B cell (primary cell): Measurements from ENCODE around the gene RNF227. TPM values are rescaled to one million over a fixed set of nuclear protein-coding genes. Genes with fewer than 3 reads are reported as not detected.

Experiments used
- ATAC-seq: fragments of 200-7000 bp; cut with Tn5 transposase; one replicate; pipeline ENCODE4 v1.10.0; 2021; ENCODE audit warnings: low read depth, mild to moderate bottlenecking, moderate number of reproducible peaks, moderate library complexity
- CTCF ChIA-PET: fragments of 350-600 bp; sonication (Branson Sonifier 250); formaldehyde crosslinking; loops from one replicate; lab custom pipeline; 2021; ENCODE audit warnings: antibody characterized with exemption, inconsistent platforms; lab: Charles Lee
- POLR2A ChIA-PET: fragments of 350-600 bp; sonication (Branson Sonifier 250); formaldehyde crosslinking; loops from one replicate; lab custom pipeline; 2021; ENCODE audit warnings: antibody characterized with exemption; lab: Charles Lee
- DNase-seq: peaks from one replicate; pipeline ENCODE4 v3.0.0; 2013
- H2AFZ ChIP-seq: 2 replicates; pipeline ENCODE4 v1.6.1; 2012; ENCODE audit warnings: mild to moderate bottlenecking, low read depth, low read length; ENCODE audit not compliant: insufficient read depth, poor library complexity, severe bottlenecking
- H3K27ac ChIP-seq, 2 donors: 1 replicate in 1 of 2; 2 replicates in 1 of 2; pipeline ENCODE4 v1.5.1; 2012 to 2013; ENCODE audit warnings: low read length in 2 of 2, mild to moderate bottlenecking in 2 of 2, moderate library complexity in 1 of 2
- H3K27me3 ChIP-seq, 4 experiments: fragments of 200-600 bp in 1 of 4; sonication (generic) in 1 of 4; replicated peaks in 1 of 4; 1 replicate in 2 of 4; 2 replicates in 2 of 4; pipeline versions ENCODE4 v1.6.1 to v1.7.0; 2013 to 2016; ENCODE audit warnings: low read length in 3 of 4, mild to moderate bottlenecking in 2 of 4, mixed read lengths in 1 of 4, moderate library complexity in 1 of 4; ENCODE audit not compliant: insufficient read depth in 4 of 4, control insufficient read depth in 3 of 4; ENCODE audit errors: control extremely low read depth in 1 of 4
- H3K36me3 ChIP-seq, 2 experiments: replicated peaks in 1 of 2; 1 replicate in 1 of 2; 2 replicates in 1 of 2; pipeline versions ENCODE4 v1.6.1 to v1.7.1; 2013; ENCODE audit warnings: low read length in 1 of 2; ENCODE audit not compliant: insufficient read depth in 2 of 2, control insufficient read depth in 1 of 2; ENCODE audit errors: control extremely low read depth in 1 of 2, extremely low read depth in 1 of 2
- H3K4me1 ChIP-seq, 2 donors: fragments of 200-600 bp in 1 of 2; sonication (generic) in 1 of 2; 1 replicate in 1 of 2; 2 replicates in 1 of 2; pipeline versions ENCODE4 v1.5.1 to v1.6.1; 2013 to 2017; ENCODE audit warnings: low read length in 2 of 2; ENCODE audit not compliant: control insufficient read depth in 2 of 2, insufficient read depth in 2 of 2
- H3K4me2 ChIP-seq: replicated peaks from 2 replicates; pipeline ENCODE3; 2012; ENCODE audit warnings: mild to moderate bottlenecking, low read depth, low read length; ENCODE audit not compliant: poor library complexity, severe bottlenecking
- H3K4me3 ChIP-seq, 5 experiments: fragments of 200-600 bp in 1 of 5; sonication (generic) in 1 of 5; 1 replicate in 3 of 5; 2 replicates in 2 of 5; pipeline versions ENCODE4 v1.5.1 to v1.7.0; 2011 to 2016; ENCODE audit warnings: low read length in 4 of 5, mild to moderate bottlenecking in 4 of 5, low read depth in 2 of 5, control low read depth in 1 of 5, moderate library complexity in 1 of 5; ENCODE audit not compliant: insufficient read depth in 1 of 5; ENCODE audit errors: control extremely low read depth in 1 of 5, extremely low read depth in 1 of 5
- H3K79me2 ChIP-seq: fragments of 200-600 bp; sonication (generic); one replicate; pipeline ENCODE4 v1.6.0; 2016; ENCODE audit warnings: low read length; ENCODE audit not compliant: control insufficient read depth, insufficient read depth
- H3K9ac ChIP-seq: fragments of 200-600 bp; sonication (generic); 2 replicates; pipeline ENCODE4 v1.6.1; 2017; ENCODE audit warnings: mild to moderate bottlenecking, low read length, moderate library complexity
- H3K9me3 ChIP-seq, 3 donors: one replicate each; pipeline versions ENCODE4 v1.6.1 to v1.7.1; 2013; ENCODE audit warnings: low read length in 2 of 3; ENCODE audit not compliant: control insufficient read depth in 2 of 3, insufficient read depth in 1 of 3; ENCODE audit errors: control extremely low read depth in 1 of 3
- H4K20me1 ChIP-seq: 2 replicates; pipeline ENCODE4 v1.6.0; 2012; ENCODE audit warnings: mild to moderate bottlenecking, low read length; ENCODE audit not compliant: insufficient read depth, control insufficient read depth, poor library complexity, severe bottlenecking
- H3K27ac Mint-ChIP-seq: one replicate; pipeline ENCODE4 v1.8.0; 2021; ENCODE audit warnings: mixed read lengths
- H3K27me3 Mint-ChIP-seq: one replicate; pipeline ENCODE4 v1.8.0; 2021; ENCODE audit warnings: mixed read lengths
- H3K4me1 Mint-ChIP-seq: one replicate; pipeline ENCODE4 v1.8.0; 2021; ENCODE audit warnings: mixed read lengths
- H3K4me3 Mint-ChIP-seq: one replicate; pipeline ENCODE4 v1.8.0; 2021; ENCODE audit warnings: mixed read lengths
- H3K9me3 Mint-ChIP-seq: one replicate; pipeline ENCODE4 v1.8.0; 2022; ENCODE audit warnings: mixed read lengths; ENCODE audit not compliant: insufficient read depth
- EZH2 ChIP-seq: IDR thresholded peaks from 2 replicates; pipeline ENCODE4 v1.6.1; 2012; ENCODE audit warnings: borderline replicate concordance, low read depth, mild to moderate bottlenecking, moderate library complexity, low read length; ENCODE audit not compliant: insufficient read depth, poor library complexity, severe bottlenecking
- WGBS: methylation state at CpG from one replicate; pipeline ENCODE4 v1.1.5; 2013; ENCODE audit warnings: missing lambda C conversion rate; ENCODE audit not compliant: insufficient coverage; 5-methylcytosine and 5-hydroxymethylcytosine counted together
- intact Hi-C: fragments of 100-400 bp; cut with micrococcal nuclease; formaldehyde crosslinking; loops from one replicate; pipeline ENCODE4 v1.10.0; 2022
- polyA plus RNA-seq: library from polyadenylated mRNA; depleted of rRNA; stranded (reverse); fragments of >200 nt; gene quantifications from 2 replicates; pipeline ENCODE4 v1.2.3, GENCODE V29; 2012
- total RNA-seq, 2 donors: library from RNA; stranded (reverse); fragments of 120-200 nt in 1 of 2; gene quantifications; 1 replicate in 1 of 2; 2 replicates in 1 of 2; pipeline versions ENCODE4 v1.2.3 to v1.2.4, GENCODE V29; 2013 to 2022
- TF ChIP-seq, protein P1 (sequence below): fragments of 200-600 bp; IDR thresholded peaks from one replicate; pipeline ENCODE4 v1.8.0; 2022; ENCODE audit warnings: antibody characterized with exemption, mild to moderate bottlenecking

RNF227 gene
- total and polyA plus RNA-seq, 2 donors (not counting 1 experiment from before 2014, with no cell fraction given) = 3.8 to 11.8 TPM

DNA sequence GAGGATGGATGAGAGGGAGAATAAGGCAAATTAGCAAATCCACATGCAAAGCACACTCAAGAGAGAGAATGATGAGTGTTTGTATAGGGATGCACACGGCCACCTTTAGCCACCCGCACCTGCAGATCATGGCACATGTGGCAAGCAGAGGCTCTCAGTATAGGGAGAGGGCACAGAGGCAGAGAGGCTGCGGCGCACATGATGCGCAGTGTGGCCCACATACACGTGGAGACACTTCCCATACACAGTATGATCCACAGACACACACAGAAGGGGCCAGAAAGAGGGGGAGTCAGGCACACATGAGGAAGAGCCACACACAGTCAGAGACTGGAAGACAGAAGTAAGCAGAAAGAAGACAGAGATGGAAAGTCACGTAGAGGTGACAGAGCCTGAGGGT is 34.0 kb downstream of the RNF227 start:
- Histone ChIP-seq H4K20me1 (no peaks in the 10 kb centered on the region), H3K36me3 (no peaks in the 10 kb centered on the region), H2AFZ (peak overlapping the region; percentile 1), H3K79me2 (peaks cover 20% of the 10 kb centered on the region), H3K4me3 (no peak overlapping the region), H3K27me3 (no peaks in the 10 kb centered on the region), H3K27ac (no peak overlapping the region), H3K4me1 (peaks cover 35 to 40% of the 10 kb centered on the region in 2 donors), H3K9me3 (no peaks in the 10 kb centered on the region), H3K9ac (no peak overlapping the region), H3K4me2 (no peak overlapping the region)
- H3K27ac Mint-ChIP-seq = no peak overlapping the region
- no peak for DNase-seq
- H3K4me3 Mint-ChIP-seq = no peak overlapping the region
- H3K27me3 Mint-ChIP-seq = no peaks in the 10 kb centered on the region
- ATAC-seq = no peak
- WGBS = 30% methylated on average over 2 of the region's 7 CpGs
- ChIA-PET CTCF (no interaction called here), POLR2A (no interaction called here)
- H3K9me3 Mint-ChIP-seq = no peaks in the 10 kb centered on the region
- intact Hi-C loops = loop anchor here (10.0 kb wide), 1 partner anchor 137 kb away; no protein-coding TSS in a partner anchor
- TF ChIP-seq, protein P1, sequence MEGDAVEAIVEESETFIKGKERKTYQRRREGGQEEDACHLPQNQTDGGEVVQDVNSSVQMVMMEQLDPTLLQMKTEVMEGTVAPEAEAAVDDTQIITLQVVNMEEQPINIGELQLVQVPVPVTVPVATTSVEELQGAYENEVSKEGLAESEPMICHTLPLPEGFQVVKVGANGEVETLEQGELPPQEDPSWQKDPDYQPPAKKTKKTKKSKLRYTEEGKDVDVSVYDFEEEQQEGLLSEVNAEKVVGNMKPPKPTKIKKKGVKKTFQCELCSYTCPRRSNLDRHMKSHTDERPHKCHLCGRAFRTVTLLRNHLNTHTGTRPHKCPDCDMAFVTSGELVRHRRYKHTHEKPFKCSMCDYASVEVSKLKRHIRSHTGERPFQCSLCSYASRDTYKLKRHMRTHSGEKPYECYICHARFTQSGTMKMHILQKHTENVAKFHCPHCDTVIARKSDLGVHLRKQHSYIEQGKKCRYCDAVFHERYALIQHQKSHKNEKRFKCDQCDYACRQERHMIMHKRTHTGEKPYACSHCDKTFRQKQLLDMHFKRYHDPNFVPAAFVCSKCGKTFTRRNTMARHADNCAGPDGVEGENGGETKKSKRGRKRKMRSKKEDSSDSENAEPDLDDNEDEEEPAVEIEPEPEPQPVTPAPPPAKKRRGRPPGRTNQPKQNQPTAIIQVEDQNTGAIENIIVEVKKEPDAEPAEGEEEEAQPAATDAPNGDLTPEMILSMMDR = no peak
- no peak for TF ChIP-seq EZH2
- peaks cover 3% of the 10 kb centered on the region for H3K4me1 Mint-ChIP-seq

GRCh38 chr17:7881276-7882054 is 34.6 kb downstream of the RNF227 start:
- ChIA-PET POLR2A (no interaction called here), CTCF (no interaction called here)
- Histone ChIP-seq H3K27me3 (no peaks in the 10 kb centered on the region), H3K4me3 (no peak overlapping the region), H3K36me3 (no peaks in the 10 kb centered on the region), H3K4me2 (no peak overlapping the region), H3K4me1 (peaks cover 30 to 34% of the 10 kb centered on the region in 2 donors), H3K27ac (peak overlapping the region in 1 of 2 donors; percentile 32), H3K9me3 (no peaks in the 10 kb centered on the region), H4K20me1 (no peaks in the 10 kb centered on the region), H3K79me2 (peaks cover 20% of the 10 kb centered on the region), H3K9ac (no peak overlapping the region), H2AFZ (peak overlapping the region; percentile 1)
- Mint-ChIP-seq H3K4me3 (no peak overlapping the region), H3K27ac (no peak overlapping the region), H3K9me3 (no peaks in the 10 kb centered on the region), H3K27me3 (no peaks in the 10 kb centered on the region), H3K4me1 (peaks cover 4% of the 10 kb centered on the region)
- WGBS = 54% methylated on average over 7 of the region's 7 CpGs
- ATAC-seq (no peak), DNase-seq (no peak)
- TF ChIP-seq EZH2 = no peak
- TF ChIP-seq, protein P1 = no peak
- intact Hi-C loops = loop anchor here (10.0 kb wide), 1 partner anchor 137 kb away; no protein-coding TSS in a partner anchor
